Body of pancreas (tissue), 4 donors: Measurements from ENCODE around the gene SLC22A2.

Source experiments
- CTCF ChIP-seq, 7 experiments: fragments of 450-650 bp in 4 of 7; fragments of 200-600 bp in 3 of 7; sonication (generic) in 3 of 7; IDR thresholded peaks; one replicate each; pipeline ENCODE4 v1.5.1; 2016 to 2019; ENCODE audit warnings: antibody characterized with exemption in 7 of 7
- POLR2A ChIP-seq, 3 donors: fragments of 450-650 bp; IDR thresholded peaks; one replicate each; pipeline ENCODE4 v1.6.1; 2016; ENCODE audit warnings: antibody characterized with exemption in 3 of 3, mild to moderate bottlenecking in 2 of 3

DNA sequence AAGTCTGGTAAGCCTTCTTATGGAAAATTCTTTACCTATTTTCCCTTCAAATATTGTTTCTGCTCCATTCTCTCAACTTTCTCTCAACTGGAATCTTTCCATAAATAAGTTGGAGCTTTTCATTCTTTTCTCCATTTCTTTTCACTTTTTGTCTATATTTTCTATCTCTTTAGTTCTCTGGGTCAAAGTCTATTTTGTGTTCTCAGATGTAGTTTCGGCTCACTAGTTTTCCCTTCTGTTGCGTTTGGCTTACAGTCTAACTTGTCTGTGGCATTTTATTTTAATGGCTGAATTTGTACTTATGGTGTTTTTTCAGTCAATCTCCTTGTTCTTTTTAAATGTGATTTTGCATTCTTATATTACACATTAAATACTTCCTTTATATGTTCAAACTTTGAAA lies 14.1 kb upstream of the SLC22A2 start:
- TF ChIP-seq CTCF (IDR thresholded peaks at IDR 0.05) (no peak), POLR2A (IDR thresholded peaks at IDR 0.05) (no peak)
